Natural killer cell (primary cell): Measurements from ENCODE around the gene CTBP1. TPM values are rescaled to one million over a fixed set of nuclear protein-coding genes. Genes with fewer than 3 reads are reported as not detected.

Source experiments
- ATAC-seq, 3 donors: fragments of 150-1000 bp in 2 of 3; fragments of 200-7000 bp in 1 of 3; cut with Tn5 transposase; 1 replicate in 1 of 3; 2 replicates in 2 of 3; pipeline ENCODE4 v1.10.0; 2021; ENCODE audit warnings: mild to moderate bottlenecking in 2 of 3, moderate library complexity in 2 of 3
- DNase-seq, 2 donors: peaks; one replicate each; pipeline versions ENCODE4 v3.0.0 to v3.0.0-alpha.2; 2013 to 2021; ENCODE audit warnings: mixed read lengths in 1 of 2
- H3K27ac ChIP-seq: one replicate; pipeline ENCODE4 v1.5.1; 2013; ENCODE audit warnings: mild to moderate bottlenecking, low read length
- H3K27me3 ChIP-seq: one replicate; pipeline ENCODE4 v1.6.1; 2013; ENCODE audit warnings: low read length; ENCODE audit not compliant: control insufficient read depth, insufficient read depth
- H3K36me3 ChIP-seq: one replicate; pipeline ENCODE4 v1.6.1; 2013; ENCODE audit warnings: low read length; ENCODE audit not compliant: control insufficient read depth, insufficient read depth
- H3K4me1 ChIP-seq: one replicate; pipeline ENCODE4 v1.6.1; 2013; ENCODE audit warnings: low read length; ENCODE audit not compliant: control insufficient read depth, insufficient read depth
- H3K4me3 ChIP-seq: one replicate; pipeline ENCODE4 v1.5.1; 2013; ENCODE audit warnings: low read length
- H3K9me3 ChIP-seq: one replicate; pipeline ENCODE4 v1.6.1; 2013; ENCODE audit warnings: low read length; ENCODE audit not compliant: control insufficient read depth, insufficient read depth
- H3K27ac Mint-ChIP-seq, 2 donors: one replicate each; pipeline ENCODE4 v1.8.0; 2022; ENCODE audit warnings: mild to moderate bottlenecking in 2 of 2, mixed read lengths in 2 of 2, moderate library complexity in 1 of 2
- H3K27me3 Mint-ChIP-seq, 2 donors: one replicate each; pipeline ENCODE4 v1.8.0; 2022; ENCODE audit warnings: low read depth in 2 of 2, mixed read lengths in 2 of 2
- H3K36me3 Mint-ChIP-seq: one replicate; pipeline ENCODE4 v1.8.0; 2022; ENCODE audit warnings: mixed read lengths
- H3K4me1 Mint-ChIP-seq, 2 donors: one replicate each; pipeline ENCODE4 v1.8.0; 2022; ENCODE audit warnings: mixed read lengths in 2 of 2
- H3K4me3 Mint-ChIP-seq: one replicate; pipeline ENCODE4 v1.8.0; 2022; ENCODE audit warnings: mild to moderate bottlenecking, moderate library complexity, mixed read lengths
- H3K9me3 Mint-ChIP-seq, 2 donors: one replicate each; pipeline ENCODE4 v1.8.0; 2022; ENCODE audit warnings: mixed read lengths in 2 of 2
- WGBS: methylation state at CpG from one replicate; pipeline ENCODE4 v1.1.7; 2013; ENCODE audit warnings: missing lambda C conversion rate; ENCODE audit not compliant: insufficient coverage; 5-methylcytosine and 5-hydroxymethylcytosine counted together
- intact Hi-C: fragments of 100-400 bp; cut with micrococcal nuclease; formaldehyde crosslinking; loops from one replicate; pipeline ENCODE4 v1.14.2; 2022
- total RNA-seq, 4 donors: library from RNA; stranded (reverse); fragments of 120-200 nt in 1 of 4; gene quantifications; one replicate each; pipeline versions ENCODE4 v1.2.3 to v1.2.4, GENCODE V29; 2013 to 2022
- TF ChIP-seq, protein P1 (sequence below): fragments of 200-600 bp; IDR thresholded peaks from one replicate; pipeline ENCODE4 v1.8.0; 2022; ENCODE audit warnings: antibody characterized with exemption

The CTBP1 gene
- total RNA-seq, 3 donors from 2014 or later (not counting 1 experiment from before 2014, with no cell fraction given): 384 to 388 (median 388) TPM

DNA sequence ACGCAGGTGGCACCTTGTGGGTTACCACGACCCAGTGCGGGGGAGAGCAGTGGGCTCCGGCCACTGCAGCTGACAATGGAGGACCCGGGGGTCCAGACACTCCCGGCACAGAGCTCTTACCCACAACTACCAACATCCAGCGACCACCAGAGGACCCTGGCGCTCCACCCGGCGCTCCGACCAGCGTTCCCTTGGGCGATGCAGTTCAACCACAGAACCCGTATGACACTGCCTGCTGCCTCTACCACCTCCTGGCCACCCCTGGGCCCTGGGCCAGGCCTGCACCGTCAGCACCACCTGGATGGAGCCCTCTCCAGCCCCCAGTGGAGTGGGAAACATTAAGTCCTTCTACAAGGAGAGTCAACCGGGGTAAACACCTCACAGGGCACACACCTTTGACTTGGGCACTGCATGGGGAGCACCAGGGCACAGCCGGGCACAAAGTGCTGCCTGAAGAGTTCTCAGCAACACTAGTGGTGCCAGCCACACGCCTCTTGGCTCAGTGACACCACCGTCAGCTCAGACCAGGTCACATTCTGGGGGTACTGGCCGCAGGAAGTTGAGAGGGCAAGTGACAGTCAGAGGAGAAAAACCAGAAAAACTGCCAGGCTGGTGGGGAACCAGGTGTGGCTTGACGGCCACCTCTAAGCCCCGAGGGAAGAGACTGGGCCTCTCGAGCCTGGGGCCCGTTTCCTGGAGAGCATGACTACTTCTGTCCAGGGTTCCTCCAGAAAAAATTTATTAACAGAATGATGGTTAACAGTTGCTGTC, 2.6 kb downstream of the CTBP1 start:
- peak in 1 of 3 donors; percentile 3 for ATAC-seq
- peaks cover 6% of the 10 kb centered on the region for H3K36me3 ChIP-seq
- H3K4me3 Mint-ChIP-seq: peak overlapping the region; percentile 92
- intact Hi-C loops: loop anchor here (2.0 kb wide), 1 partner anchor 69 kb away; no protein-coding TSS in a partner anchor
- H3K27ac ChIP-seq: peak overlapping the region; percentile 89
- no peaks in the 10 kb centered on the region for H3K9me3 ChIP-seq
- peaks cover 66 to 71% of the 10 kb centered on the region in 2 donors for H3K4me1 Mint-ChIP-seq
- H3K9me3 Mint-ChIP-seq: no peaks in the 10 kb centered on the region
- no peaks in the 10 kb centered on the region for H3K27me3 ChIP-seq
- 16% methylated on average over 24 of the region's 24 CpGs for WGBS
- DNase-seq: peak; percentile 22 to 37
- no peaks in the 10 kb centered on the region for H3K27me3 Mint-ChIP-seq
- peaks cover 79% of the 10 kb centered on the region for H3K4me1 ChIP-seq
- peak overlapping the region; percentile 91 to 94 for H3K27ac Mint-ChIP-seq
- H3K36me3 Mint-ChIP-seq: no peaks in the 10 kb centered on the region
- H3K4me3 ChIP-seq: peak overlapping the region; percentile 91
- TF ChIP-seq, protein P1, sequence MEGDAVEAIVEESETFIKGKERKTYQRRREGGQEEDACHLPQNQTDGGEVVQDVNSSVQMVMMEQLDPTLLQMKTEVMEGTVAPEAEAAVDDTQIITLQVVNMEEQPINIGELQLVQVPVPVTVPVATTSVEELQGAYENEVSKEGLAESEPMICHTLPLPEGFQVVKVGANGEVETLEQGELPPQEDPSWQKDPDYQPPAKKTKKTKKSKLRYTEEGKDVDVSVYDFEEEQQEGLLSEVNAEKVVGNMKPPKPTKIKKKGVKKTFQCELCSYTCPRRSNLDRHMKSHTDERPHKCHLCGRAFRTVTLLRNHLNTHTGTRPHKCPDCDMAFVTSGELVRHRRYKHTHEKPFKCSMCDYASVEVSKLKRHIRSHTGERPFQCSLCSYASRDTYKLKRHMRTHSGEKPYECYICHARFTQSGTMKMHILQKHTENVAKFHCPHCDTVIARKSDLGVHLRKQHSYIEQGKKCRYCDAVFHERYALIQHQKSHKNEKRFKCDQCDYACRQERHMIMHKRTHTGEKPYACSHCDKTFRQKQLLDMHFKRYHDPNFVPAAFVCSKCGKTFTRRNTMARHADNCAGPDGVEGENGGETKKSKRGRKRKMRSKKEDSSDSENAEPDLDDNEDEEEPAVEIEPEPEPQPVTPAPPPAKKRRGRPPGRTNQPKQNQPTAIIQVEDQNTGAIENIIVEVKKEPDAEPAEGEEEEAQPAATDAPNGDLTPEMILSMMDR: no peak

DNA sequence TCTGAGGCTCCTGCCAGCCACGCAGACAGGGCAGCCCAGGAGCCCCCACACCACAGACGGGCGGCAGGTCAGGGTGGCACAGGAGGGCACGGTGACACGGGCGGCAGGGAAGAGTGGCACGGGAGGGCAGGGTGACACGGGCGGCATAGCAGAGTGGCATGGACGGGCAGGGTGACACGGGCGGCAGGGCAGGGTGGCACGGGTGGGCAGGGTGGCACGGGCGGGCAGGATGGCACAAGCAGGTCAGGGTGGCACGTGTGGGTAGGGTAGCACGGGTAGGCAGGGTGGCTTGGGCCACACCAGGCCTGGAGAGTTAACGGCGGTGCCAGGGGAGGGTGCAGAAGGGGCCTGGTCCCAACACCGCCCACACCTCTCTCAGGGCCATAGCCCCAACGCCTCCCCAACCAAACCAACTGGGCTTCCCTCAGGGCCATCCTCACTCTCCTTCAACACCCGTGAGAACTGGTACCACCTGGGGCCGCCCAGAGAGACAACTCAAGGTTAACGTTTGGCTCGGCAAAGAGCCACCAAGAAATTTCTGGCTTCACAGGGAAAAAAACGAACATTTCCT, 3.4 kb downstream of the CTBP1 start:
- TF ChIP-seq, protein P1: no peak
- Histone ChIP-seq H3K9me3 (no peaks in the 10 kb centered on the region), H3K27ac (peak overlapping the region; percentile 89), H3K27me3 (no peaks in the 10 kb centered on the region), H3K36me3 (peaks cover 9% of the 10 kb centered on the region), H3K4me1 (peaks cover 72% of the 10 kb centered on the region), H3K4me3 (peak overlapping the region; percentile 91)
- intact Hi-C loops: loop anchor here (2.0 kb wide), 1 partner anchor 69 kb away; no protein-coding TSS in a partner anchor
- no peaks in the 10 kb centered on the region for H3K27me3 Mint-ChIP-seq
- no peak for ATAC-seq
- H3K36me3 Mint-ChIP-seq: no peaks in the 10 kb centered on the region
- peak overlapping the region; percentile 91 to 94 for H3K27ac Mint-ChIP-seq
- peak overlapping the region; percentile 92 for H3K4me3 Mint-ChIP-seq
- H3K4me1 Mint-ChIP-seq: peaks cover 63 to 66% of the 10 kb centered on the region in 2 donors
- DNase-seq: peak in 1 of 2 donors; percentile 15
- H3K9me3 Mint-ChIP-seq: no peaks in the 10 kb centered on the region
- WGBS: 67% methylated on average over 26 of the region's 26 CpGs

DNA sequence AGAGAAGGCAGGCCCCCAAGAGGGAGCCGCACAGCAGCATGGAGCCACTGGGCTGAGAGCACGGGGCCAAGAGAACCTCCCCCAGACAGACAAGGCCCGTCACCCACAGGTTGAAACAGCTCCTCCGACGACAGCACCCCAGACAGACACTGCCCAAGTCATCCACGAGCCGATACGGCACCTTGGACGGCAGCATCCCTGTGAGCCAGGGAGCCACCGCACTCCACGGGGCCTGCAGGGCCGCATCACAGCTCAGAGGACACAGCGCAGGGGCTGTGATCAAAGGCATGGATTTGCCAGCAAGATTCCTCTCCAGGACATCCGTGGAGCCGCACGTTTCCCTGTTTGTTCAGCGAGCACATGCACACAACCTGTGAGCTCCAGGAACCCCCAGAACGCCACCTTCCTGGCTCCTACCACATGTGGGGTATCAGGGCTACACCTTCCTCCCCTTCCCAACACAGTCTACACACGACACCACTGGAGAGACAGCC, 3.9 kb downstream of the CTBP1 start:
- ATAC-seq (no peak), DNase-seq (peak in 1 of 2 donors; percentile 15)
- no peaks in the 10 kb centered on the region for H3K9me3 ChIP-seq
- H3K36me3 Mint-ChIP-seq: no peaks in the 10 kb centered on the region
- peak overlapping the region; percentile 91 to 94 for H3K27ac Mint-ChIP-seq
- peaks cover 66% of the 10 kb centered on the region for H3K4me1 ChIP-seq
- TF ChIP-seq, protein P1: no peak
- no peak overlapping the region for H3K27ac ChIP-seq
- no peaks in the 10 kb centered on the region for H3K27me3 ChIP-seq
- H3K4me3 Mint-ChIP-seq: peak overlapping the region; percentile 74
- H3K4me3 ChIP-seq: no peak overlapping the region
- intact Hi-C loops: no loop called here
- no peaks in the 10 kb centered on the region for H3K9me3 Mint-ChIP-seq
- WGBS: 88% methylated on average over 19 of the region's 19 CpGs
- H3K27me3 Mint-ChIP-seq: no peaks in the 10 kb centered on the region
- H3K4me1 Mint-ChIP-seq: peaks cover 58 to 61% of the 10 kb centered on the region in 2 donors
- peaks cover 10% of the 10 kb centered on the region for H3K36me3 ChIP-seq
